Measurements from ENCODE around the gene ARHGAP36.

The ARHGAP36 gene

DNA sequence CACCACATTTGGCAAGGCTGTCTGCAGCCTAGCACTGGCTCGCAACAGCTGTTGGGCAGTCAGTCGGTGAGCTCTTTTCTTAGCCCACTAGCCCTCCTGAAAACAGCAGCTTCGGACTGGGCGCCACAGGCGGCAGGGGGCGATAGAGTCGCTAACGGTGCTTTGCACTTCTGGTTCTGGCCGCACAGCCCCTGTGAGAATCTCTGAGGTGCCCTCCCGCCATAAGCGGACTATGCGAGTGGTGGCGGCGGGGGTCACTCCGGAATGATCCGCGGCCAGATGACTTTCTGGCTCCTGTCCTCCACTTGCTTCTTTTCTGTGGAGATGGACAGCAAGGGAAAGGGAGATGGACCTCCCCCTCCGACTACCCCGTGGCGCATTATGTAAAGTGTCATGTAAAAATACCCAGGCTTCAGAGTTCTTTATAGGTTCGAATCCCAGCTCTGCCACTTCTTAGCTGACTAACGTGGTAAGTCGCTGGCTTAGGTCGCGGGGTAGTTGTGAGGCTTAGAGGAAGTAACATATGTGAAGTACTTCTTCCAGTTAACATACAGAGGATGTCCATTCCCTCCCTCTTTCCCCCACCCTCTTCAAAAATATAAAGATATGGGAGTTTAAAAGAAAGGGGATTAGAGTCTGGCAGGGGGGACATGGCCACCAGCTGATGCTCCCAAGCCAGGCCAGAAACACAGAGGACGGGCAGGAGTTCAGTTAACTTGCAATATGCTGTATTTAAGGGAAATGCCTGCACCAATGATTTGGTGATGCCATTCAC, 11.0 kb downstream of the ARHGAP36 start:
- TF ChIP-seq, protein P1, sequence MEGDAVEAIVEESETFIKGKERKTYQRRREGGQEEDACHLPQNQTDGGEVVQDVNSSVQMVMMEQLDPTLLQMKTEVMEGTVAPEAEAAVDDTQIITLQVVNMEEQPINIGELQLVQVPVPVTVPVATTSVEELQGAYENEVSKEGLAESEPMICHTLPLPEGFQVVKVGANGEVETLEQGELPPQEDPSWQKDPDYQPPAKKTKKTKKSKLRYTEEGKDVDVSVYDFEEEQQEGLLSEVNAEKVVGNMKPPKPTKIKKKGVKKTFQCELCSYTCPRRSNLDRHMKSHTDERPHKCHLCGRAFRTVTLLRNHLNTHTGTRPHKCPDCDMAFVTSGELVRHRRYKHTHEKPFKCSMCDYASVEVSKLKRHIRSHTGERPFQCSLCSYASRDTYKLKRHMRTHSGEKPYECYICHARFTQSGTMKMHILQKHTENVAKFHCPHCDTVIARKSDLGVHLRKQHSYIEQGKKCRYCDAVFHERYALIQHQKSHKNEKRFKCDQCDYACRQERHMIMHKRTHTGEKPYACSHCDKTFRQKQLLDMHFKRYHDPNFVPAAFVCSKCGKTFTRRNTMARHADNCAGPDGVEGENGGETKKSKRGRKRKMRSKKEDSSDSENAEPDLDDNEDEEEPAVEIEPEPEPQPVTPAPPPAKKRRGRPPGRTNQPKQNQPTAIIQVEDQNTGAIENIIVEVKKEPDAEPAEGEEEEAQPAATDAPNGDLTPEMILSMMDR (conservative IDR thresholded peaks at IDR 0.05; ENCODE audit: low read length) = peak; percentile 32
- H3K4me3 ChIP-seq (ENCODE audit: low read length) = no peak overlapping the region
- peak; percentile 0 for DNase-seq (ENCODE audit: low read depth)

DNA sequence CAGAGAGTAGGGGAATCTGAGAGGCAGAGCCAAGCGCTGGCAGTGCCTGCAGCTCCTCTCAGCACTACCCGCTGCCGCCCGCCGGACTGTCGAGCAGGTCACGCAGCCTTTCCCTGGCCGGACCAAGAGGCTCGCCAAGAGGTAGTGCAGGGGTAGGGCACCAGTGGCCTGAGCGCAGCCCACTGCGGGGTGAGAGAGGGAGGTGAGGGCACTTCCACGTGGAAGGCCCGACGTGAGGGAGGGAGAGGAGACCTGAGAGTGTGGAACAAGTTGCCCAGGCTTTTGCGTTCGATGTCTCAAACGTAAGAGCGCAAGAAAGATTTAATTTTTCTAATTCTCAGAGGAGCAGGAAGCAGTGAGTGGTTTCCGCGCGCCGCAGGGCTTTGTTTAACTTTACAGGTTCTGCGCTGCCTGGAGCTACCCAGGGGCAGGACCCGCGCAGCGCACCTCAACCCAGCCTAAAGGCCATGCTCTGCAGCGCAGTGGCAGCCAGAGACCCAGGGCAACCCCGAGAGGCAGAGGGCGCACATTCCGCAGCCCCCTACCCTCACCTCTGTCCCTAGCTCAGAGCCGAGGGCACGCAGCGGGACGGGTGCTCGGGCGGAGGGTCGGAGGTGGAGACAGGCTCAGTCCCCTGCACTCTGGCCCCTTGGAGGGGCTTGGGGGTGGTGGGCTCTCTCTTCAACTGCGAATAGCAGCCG, 14.9 kb downstream of the ARHGAP36 start:
- no peak overlapping the region for H3K4me3 ChIP-seq (ENCODE audit: low read length)
- no peak for DNase-seq (ENCODE audit: low read depth)
- TF ChIP-seq, protein P1 (conservative IDR thresholded peaks at IDR 0.05; ENCODE audit: low read length) = no peak

DNA sequence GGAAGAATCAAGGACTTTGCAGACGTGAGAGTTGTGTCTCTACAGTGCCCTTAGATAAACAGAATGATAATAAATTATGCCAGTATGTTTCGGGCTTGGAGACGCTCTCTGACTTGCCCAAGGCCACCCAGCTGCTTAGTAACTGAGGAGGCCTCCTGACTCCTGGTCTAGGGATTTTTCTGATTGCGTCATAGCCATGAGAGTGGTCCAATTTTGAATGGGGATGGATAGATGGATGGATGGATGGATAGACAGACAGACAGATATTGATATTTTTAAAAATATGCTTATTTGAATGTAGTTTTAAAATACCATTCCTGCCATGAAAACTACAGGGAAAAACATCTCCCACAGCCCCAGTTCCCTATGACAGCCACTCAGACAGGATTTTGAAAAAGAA, 15.5 kb downstream of the ARHGAP36 start:
- DNase-seq (ENCODE audit: low read depth) = no peak
- no peak overlapping the region for H3K4me3 ChIP-seq (ENCODE audit: low read length)
- TF ChIP-seq, protein P1 (conservative IDR thresholded peaks at IDR 0.05; ENCODE audit: low read length) = no peak

DNA sequence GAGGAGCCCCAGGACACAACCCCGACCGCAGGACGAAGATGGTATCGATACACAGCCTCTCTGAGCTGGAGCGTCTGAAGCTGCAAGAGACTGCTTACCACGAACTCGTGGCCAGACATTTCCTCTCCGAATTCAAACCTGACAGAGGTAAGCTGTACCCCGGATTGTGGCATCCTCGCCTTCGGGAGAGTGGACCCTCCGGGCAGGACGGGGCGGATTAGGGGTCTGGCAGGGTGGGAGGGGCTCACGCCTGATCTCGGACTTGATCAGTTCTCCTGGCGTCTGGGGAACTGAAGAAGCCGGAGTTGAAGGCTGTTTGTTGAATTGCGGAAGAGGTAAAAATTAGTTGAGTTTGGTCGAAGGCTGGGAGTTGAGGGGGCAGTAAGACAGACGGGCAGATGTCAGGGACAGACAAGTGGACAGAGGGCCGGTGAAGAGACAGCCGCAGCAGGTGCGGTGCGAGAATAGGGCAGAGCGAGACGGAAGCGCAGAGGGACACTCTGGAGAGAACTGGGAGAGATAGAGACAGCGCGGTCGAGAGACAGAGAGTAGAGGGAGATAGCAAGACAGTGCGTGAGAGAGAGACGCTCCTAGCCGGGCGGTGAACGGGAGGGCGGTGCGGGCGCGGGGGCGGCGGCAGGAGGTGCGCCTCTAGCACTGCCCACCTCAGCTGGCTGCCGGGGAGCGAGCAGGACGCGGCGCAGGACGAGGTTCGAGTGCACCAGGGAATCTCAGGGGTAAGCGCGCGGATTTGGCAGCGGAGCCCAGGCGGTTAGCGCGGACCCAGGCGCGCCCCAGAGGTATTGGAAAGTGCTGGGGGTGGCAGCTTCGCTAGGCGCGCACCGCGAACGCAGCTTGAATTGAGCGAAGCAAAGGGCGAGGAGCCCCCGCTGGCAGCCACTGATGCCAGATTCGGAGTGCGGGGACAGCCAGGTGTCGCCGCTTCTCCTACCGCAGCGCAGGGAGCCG, 23.9 kb downstream of the ARHGAP36 start:
- TF ChIP-seq, protein P1 (conservative IDR thresholded peaks at IDR 0.05; ENCODE audit: low read length) = no peak
- no peak for DNase-seq (ENCODE audit: low read depth)

DNA sequence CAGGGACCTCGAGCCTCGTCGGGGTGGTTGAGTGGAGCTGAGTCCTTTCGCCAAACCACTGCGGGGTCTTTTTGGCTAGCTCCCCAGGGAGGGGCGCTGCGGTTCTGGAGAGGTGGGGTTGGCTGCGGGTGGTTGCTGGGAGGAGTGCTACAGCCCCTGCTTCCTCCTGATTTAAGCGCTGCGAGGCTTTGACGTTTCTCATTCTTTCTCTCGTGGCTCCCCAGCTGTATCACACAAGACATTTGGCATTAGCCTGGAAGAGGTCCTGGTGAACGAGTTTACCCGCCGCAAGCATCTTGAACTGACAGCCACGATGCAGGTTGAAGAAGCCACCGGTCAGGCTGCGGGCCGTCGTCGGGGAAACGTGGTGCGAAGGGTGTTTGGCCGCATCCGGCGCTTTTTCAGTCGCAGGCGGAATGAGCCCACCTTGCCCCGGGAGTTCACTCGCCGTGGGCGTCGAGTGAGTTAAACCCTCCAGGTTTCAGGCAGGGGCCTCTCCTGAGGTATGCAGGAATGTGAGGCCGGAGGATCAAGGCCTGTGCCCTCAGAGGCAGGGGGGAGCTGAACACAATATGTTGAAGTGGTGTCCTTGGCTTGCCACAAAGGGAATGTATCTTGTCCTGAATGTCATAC, 25.5 kb downstream of the ARHGAP36 start:
- TF ChIP-seq, protein P1 (conservative IDR thresholded peaks at IDR 0.05; ENCODE audit: low read length) = no peak
- H3K4me3 ChIP-seq (ENCODE audit: low read length) = no peak overlapping the region
- no peak for DNase-seq (ENCODE audit: low read depth)

More for the DNA sequence above, 23.9 kb downstream of the ARHGAP36 start:
- H3K4me3 ChIP-seq (ENCODE audit: low read length) = no peak overlapping the region

DNA sequence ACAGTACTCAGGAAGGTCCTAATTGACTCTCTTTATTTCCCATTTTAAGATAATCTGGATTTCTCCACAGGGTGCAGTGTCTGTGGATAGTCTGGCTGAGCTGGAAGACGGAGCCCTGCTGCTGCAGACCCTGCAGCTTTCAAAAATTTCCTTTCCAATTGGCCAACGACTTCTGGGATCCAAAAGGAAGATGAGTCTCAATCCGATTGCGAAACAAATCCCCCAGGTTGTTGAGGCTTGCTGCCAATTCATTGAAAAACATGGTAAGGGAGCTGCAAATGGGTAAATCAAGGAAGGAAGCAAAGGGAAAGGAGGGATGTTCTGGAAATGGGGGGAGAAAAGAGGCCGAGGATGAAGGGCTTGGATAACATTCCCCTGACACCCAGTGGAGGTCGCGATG, 26.0 kb downstream of the ARHGAP36 start:
- H3K4me3 ChIP-seq (ENCODE audit: low read length) = no peak overlapping the region
- no peak for DNase-seq (ENCODE audit: low read depth)
- TF ChIP-seq, protein P1 (conservative IDR thresholded peaks at IDR 0.05; ENCODE audit: low read length) = no peak
